ENCODE measurements around the gene CD300E. TPM values are rescaled to one million over a fixed set of nuclear protein-coding genes. Genes with fewer than 3 reads are reported as not detected.

CD300E gene
- polyA plus RNA-seq, 1 donor (not counting 4 experiments of a cell fraction or from before 2014, with no cell fraction given): not detected

DNA sequence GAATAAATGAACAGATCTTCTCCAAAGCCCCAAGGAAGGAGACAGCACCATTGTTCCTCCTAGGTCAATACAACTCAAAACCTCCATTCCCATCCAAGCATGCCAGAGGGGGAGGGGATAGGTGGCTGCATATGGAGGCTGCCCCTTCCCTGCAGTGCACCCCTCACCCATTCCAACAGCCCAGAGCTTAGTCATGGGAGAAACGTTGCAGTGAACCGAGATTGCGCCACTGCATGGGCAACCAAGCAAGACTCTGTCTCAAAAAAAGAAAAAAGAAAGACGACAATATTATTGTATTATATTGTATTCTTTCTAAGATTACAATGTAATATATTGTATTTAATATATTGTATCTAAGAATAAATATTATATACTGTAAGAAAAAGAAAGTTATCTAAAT lies 36.4 kb upstream of the CD300E start:
- peaks cover under 1% of the 10 kb centered on the region for H3K27me3 ChIP-seq (ENCODE audit: control insufficient read depth, extremely low read depth, insufficient read depth, low read length)
- dilution Hi-C loops (cut with MboI; ENCODE audit: extremely low pct_ligation_motif_present, low sequenced_read_pairs): no loop called here

DNA sequence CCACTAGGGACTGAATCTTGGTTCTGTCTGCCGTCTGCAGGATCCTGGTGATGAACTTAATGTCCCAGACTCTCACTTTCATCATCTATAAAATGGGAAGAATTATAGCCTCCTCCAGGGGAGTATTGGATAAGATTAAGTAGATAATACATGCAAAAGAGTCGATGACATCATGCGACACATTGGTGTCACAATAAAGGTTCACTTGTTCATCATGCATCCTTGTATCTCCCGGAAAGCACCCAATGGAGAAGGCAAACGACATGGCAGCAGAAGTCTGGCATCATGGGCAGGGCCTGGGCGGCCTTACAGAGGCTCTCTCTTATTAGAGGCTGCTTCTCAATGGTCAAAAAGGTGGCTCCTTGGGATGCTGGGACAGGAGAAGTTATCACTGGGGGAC lies 35.1 kb upstream of the CD300E start:
- no peak for DNase-seq (ENCODE audit: low read depth, low spot score)
- FAIRE-seq: no peak
- H3K36me3 ChIP-seq (ENCODE audit: control insufficient read depth in 2 of 2, extremely low read depth in 1 of 2, insufficient read depth in 2 of 2, low read length in 2 of 2): no peaks in the 10 kb centered on the region
- H4K20me1 ChIP-seq (ENCODE audit: control insufficient read depth, extremely low read depth, insufficient read depth, low read length): no peaks in the 10 kb centered on the region
- H3K4me1 ChIP-seq (ENCODE audit: control insufficient read depth, extremely low read depth, insufficient read depth, low read length): no peaks in the 10 kb centered on the region
- no peaks in the 10 kb centered on the region for H3K79me2 ChIP-seq (ENCODE audit: control insufficient read depth, insufficient read depth, low read length)
- dilution Hi-C loops (cut with MboI; ENCODE audit: extremely low pct_ligation_motif_present, low sequenced_read_pairs): no loop called here
- no peaks in the 10 kb centered on the region for H3K9me3 ChIP-seq (ENCODE audit: control insufficient read depth, low read depth, low read length)
- no peak overlapping the region for H3K27ac ChIP-seq (ENCODE audit: control insufficient read depth, insufficient read depth, low read length)
- TF ChIP-seq, protein P1, sequence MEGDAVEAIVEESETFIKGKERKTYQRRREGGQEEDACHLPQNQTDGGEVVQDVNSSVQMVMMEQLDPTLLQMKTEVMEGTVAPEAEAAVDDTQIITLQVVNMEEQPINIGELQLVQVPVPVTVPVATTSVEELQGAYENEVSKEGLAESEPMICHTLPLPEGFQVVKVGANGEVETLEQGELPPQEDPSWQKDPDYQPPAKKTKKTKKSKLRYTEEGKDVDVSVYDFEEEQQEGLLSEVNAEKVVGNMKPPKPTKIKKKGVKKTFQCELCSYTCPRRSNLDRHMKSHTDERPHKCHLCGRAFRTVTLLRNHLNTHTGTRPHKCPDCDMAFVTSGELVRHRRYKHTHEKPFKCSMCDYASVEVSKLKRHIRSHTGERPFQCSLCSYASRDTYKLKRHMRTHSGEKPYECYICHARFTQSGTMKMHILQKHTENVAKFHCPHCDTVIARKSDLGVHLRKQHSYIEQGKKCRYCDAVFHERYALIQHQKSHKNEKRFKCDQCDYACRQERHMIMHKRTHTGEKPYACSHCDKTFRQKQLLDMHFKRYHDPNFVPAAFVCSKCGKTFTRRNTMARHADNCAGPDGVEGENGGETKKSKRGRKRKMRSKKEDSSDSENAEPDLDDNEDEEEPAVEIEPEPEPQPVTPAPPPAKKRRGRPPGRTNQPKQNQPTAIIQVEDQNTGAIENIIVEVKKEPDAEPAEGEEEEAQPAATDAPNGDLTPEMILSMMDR (optimal IDR thresholded peaks at IDR 0.05 in 1 of 3, IDR thresholded peaks at IDR 0.05 in 1 of 3, conservative IDR thresholded peaks at IDR 0.05 in 1 of 3; ENCODE audit: extremely low read depth in 1 of 3, insufficient read depth in 2 of 3, low read length in 3 of 3): no peak
- TF ChIP-seq EZH2 (IDR thresholded peaks at IDR 0.05; ENCODE audit: low read length): no peak
- H3K9ac ChIP-seq (ENCODE audit: control insufficient read depth, extremely low read depth, insufficient read depth, low read length): no peak overlapping the region
- no peak overlapping the region for H2AFZ ChIP-seq (ENCODE audit: control insufficient read depth, low read length)
- no peaks in the 10 kb centered on the region for H3K9me1 ChIP-seq (ENCODE audit: control insufficient read depth, extremely low read depth, insufficient read depth, low read length)
- H3K4me3 ChIP-seq (ENCODE audit: control insufficient read depth in 2 of 3, extremely low read depth in 1 of 3, insufficient read depth in 2 of 3, low read depth in 1 of 3, low read length in 3 of 3): no peak overlapping the region
- no peak overlapping the region for H3K4me2 ChIP-seq (ENCODE audit: control insufficient read depth, extremely low read depth, insufficient read depth, low read depth, low read length)
- peaks cover 4% of the 10 kb centered on the region for H3K27me3 ChIP-seq (ENCODE audit: control insufficient read depth, extremely low read depth, insufficient read depth, low read length)

More for the DNA sequence above, 36.4 kb upstream of the CD300E start:
- Histone ChIP-seq H3K4me3 (ENCODE audit: control insufficient read depth in 2 of 3, extremely low read depth in 1 of 3, insufficient read depth in 2 of 3, low read depth in 1 of 3, low read length in 3 of 3) (no peak overlapping the region), H3K36me3 (ENCODE audit: control insufficient read depth in 2 of 2, extremely low read depth in 1 of 2, insufficient read depth in 2 of 2, low read length in 2 of 2) (no peaks in the 10 kb centered on the region), H3K4me1 (ENCODE audit: control insufficient read depth, extremely low read depth, insufficient read depth, low read length) (no peaks in the 10 kb centered on the region), H3K79me2 (ENCODE audit: control insufficient read depth, insufficient read depth, low read length) (no peaks in the 10 kb centered on the region), H4K20me1 (ENCODE audit: control insufficient read depth, extremely low read depth, insufficient read depth, low read length) (no peaks in the 10 kb centered on the region), H3K4me2 (ENCODE audit: control insufficient read depth, extremely low read depth, insufficient read depth, low read depth, low read length) (no peak overlapping the region), H3K27ac (ENCODE audit: control insufficient read depth, insufficient read depth, low read length) (no peak overlapping the region), H3K9me1 (ENCODE audit: control insufficient read depth, extremely low read depth, insufficient read depth, low read length) (no peaks in the 10 kb centered on the region), H2AFZ (ENCODE audit: control insufficient read depth, low read length) (no peak overlapping the region), H3K9me3 (ENCODE audit: control insufficient read depth, low read depth, low read length) (no peaks in the 10 kb centered on the region), H3K9ac (ENCODE audit: control insufficient read depth, extremely low read depth, insufficient read depth, low read length) (no peak overlapping the region)
- TF ChIP-seq EZH2 (IDR thresholded peaks at IDR 0.05; ENCODE audit: low read length): no peak
- TF ChIP-seq, protein P1 (optimal IDR thresholded peaks at IDR 0.05 in 1 of 3, IDR thresholded peaks at IDR 0.05 in 1 of 3, conservative IDR thresholded peaks at IDR 0.05 in 1 of 3; ENCODE audit: extremely low read depth in 1 of 3, insufficient read depth in 2 of 3, low read length in 3 of 3): no peak
- FAIRE-seq (no peak), DNase-seq (ENCODE audit: low read depth, low spot score) (no peak)

Data from keratinocyte (primary cell).